ENCODE data around the gene UBAP2. TPM values are rescaled to one million over a fixed set of nuclear protein-coding genes. Genes with fewer than 3 reads are reported as not detected.
"Not testable (repeated sequence)": the region's sequence is repeated elsewhere in the genome, so short reads cannot be mapped to it uniquely, and the experiment has no call there.

UBAP2 gene
- total RNA-seq, 2 experiments from 2014 or later = 42.6 to 43.7 TPM

DNA sequence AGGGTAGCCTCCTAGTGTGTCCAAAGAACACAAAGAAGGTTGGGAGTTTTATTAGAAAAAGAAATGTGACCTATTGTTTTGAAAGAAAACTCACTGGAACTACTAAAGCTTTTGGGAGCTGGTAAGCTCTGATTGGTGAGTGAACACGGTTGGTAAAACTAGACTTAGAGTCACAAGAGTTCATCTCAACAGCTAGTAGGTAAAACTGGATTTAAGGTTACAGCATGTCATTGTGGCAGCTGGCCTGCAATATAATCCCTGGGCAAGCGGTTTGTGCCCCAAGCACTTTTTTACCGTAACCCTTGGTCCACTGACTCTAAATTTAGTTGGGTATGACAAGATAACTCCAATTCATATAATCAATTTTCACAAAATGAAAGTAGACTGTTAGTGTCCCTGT, 47.4 kb downstream of the UBAP2 start:
- POLR2A ChIA-PET = no interaction called here
- Mint-ChIP-seq H3K36me3 (ENCODE audit: low read depth) (peaks cover 22% of the 10 kb centered on the region), H3K4me3 (no peak overlapping the region), H3K27me3 (no peaks in the 10 kb centered on the region), H3K4me1 (no peaks in the 10 kb centered on the region), H3K9me3 (no peaks in the 10 kb centered on the region), H3K27ac (no peak overlapping the region)
- CTCF ChIA-PET = no interaction called here
- no peak for DNase-seq

DNA sequence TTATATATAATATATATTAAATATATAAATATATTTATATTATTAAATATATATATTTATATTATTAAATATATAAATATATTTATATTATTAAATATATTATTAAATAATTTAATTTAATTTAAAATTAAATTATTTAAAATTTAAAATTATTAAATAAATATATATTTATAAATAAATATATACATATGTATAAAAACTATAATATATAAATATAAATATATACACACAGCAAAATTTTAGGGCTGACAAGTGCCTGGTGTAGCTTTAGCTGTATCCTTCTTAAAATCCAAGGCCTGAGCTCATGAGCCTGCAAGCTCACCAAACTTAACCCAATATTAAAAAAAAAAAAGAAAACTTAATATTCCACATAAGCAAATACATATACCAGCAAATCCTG, 53.2 kb downstream of the UBAP2 start:
- Mint-ChIP-seq H3K36me3 (ENCODE audit: low read depth) (peaks cover 36% of the 10 kb centered on the region), H3K27ac (no peak overlapping the region), H3K27me3 (no peaks in the 10 kb centered on the region), H3K4me1 (peaks cover 3% of the 10 kb centered on the region), H3K4me3 (no peak overlapping the region), H3K9me3 (no peaks in the 10 kb centered on the region)
- ChIA-PET POLR2A (no interaction called here), CTCF (no interaction called here)
- DNase-seq = no peak

DNA sequence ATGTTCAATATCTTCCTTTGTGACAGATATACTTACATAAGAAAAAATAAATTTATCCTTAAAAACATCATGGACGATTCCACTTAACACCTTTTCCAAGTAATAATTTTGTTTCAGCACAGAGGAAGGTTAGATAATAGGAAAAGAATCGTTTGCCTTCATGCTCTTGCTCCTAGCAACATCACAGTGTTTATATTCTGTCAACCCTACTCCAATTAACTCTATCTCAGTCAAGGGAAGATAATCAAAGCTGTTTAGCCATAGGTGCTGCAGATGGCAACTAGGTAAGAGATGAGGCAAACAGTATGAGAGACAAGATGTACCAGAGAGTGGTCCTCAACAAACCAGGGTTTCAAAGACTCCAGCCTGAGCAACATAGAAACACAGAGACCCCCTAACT, 55.6 kb downstream of the UBAP2 start:
- no peak overlapping the region for H3K4me3 Mint-ChIP-seq
- H3K27me3 Mint-ChIP-seq = no peaks in the 10 kb centered on the region
- CTCF ChIA-PET = no interaction called here
- H3K4me1 Mint-ChIP-seq = peaks cover 19% of the 10 kb centered on the region
- no peak overlapping the region for H3K27ac Mint-ChIP-seq
- no peak for DNase-seq
- POLR2A ChIA-PET = no interaction called here
- peaks cover 46% of the 10 kb centered on the region for H3K36me3 Mint-ChIP-seq (ENCODE audit: low read depth)
- H3K9me3 Mint-ChIP-seq = no peaks in the 10 kb centered on the region

DNA sequence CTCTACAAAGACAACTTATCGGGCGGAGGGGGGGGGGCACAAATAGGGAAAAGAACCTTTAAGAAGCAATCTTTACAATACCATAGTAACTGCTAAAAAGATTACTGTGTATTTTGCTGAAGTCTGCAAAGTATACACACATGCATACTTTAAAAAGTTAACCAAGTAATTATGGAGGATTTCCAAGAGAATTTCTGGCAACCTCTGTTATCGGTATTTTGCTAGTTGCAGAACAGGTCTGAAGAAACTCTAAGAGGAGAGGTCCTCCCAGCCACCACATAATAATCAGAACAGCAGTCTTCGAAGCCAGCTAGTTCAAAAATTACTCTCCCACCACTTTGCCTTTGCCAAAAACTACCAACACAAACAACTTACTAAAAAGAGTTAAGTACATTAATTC, 56.1 kb downstream of the UBAP2 start:
- Mint-ChIP-seq H3K4me3 (no peak overlapping the region), H3K27me3 (no peaks in the 10 kb centered on the region), H3K4me1 (peaks cover 19% of the 10 kb centered on the region), H3K27ac (no peak overlapping the region), H3K9me3 (no peaks in the 10 kb centered on the region), H3K36me3 (ENCODE audit: low read depth) (peaks cover 45% of the 10 kb centered on the region)
- no peak for DNase-seq
- POLR2A ChIA-PET = no interaction called here
- CTCF ChIA-PET = interaction anchor here (0.7 kb wide), 1 partner anchor 10 kb away, joined by 3 read pairs; no protein-coding TSS in a partner anchor

DNA sequence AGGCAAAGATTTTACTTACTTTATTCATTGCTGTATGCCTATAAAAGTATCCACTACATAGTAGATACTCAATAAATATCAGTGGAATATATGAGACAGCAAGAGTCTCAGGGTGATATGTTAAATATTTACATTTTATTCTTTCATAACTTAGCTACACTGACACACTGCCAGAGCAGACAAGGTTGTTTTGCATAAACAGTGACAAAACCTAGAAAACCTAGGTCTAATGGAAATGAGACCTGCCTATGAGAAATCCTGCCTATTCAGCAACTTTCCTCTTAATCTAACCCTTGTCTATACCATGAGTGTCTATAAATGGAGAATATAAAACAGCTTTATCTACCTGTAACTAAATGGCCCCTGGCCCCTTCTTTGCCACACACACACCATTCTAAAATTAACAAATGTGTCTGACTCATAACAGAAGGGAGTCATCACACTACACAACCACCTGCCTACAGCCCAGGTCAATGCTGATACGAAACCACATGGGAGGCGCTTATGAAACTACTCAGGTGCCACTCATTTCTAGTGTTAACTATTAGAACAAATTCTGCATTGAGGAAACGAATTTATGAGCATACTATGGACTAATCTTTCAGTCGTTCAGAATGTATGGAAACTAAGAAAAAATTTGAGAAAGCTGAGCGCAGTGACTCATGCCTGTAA, 60.3 kb downstream of the UBAP2 start:
- H3K9me3 Mint-ChIP-seq = no peaks in the 10 kb centered on the region
- H3K36me3 Mint-ChIP-seq (ENCODE audit: low read depth) = peaks cover 41% of the 10 kb centered on the region
- peaks cover 19% of the 10 kb centered on the region for H3K4me1 Mint-ChIP-seq
- peak; percentile 39 for DNase-seq
- POLR2A ChIA-PET = interaction anchor here (2.1 kb wide), 1 partner anchor 61 kb away, joined by 4 read pairs; the partner anchor contains the start of gene UBAP2
- H3K27me3 Mint-ChIP-seq = no peaks in the 10 kb centered on the region
- H3K4me3 Mint-ChIP-seq = no peak overlapping the region
- peak overlapping the region; percentile 27 for H3K27ac Mint-ChIP-seq
- CTCF ChIA-PET = interaction anchor here (1.0 to 1.5 kb wide), 2 partner anchors 15 to 85 kb away, joined by 3 to 4 read pairs; no protein-coding TSS in a partner anchor

DNA sequence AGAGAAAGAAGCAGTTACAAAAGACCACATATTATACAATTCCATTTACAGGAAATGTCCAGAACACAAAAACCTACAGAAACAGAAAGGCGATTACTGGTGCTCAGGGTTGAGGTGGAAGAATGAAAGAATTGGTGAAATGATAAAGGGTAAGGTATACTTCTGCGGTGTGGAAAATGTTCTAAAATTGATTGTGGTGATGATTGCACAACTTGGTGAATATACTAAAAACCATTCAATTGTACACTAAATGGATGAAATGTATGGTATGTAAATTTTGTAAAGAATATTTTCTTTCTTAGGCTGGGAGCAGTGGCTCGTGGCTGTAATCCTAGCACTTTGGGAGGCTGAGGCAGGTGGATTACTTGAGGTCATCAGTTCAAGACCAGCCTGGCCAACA, 72.3 kb downstream of the UBAP2 start:
- Mint-ChIP-seq H3K27me3 (no peaks in the 10 kb centered on the region), H3K27ac (no peak overlapping the region), H3K4me3 (no peak overlapping the region), H3K4me1 (no peaks in the 10 kb centered on the region), H3K36me3 (ENCODE audit: low read depth) (peaks cover 34% of the 10 kb centered on the region), H3K9me3 (no peaks in the 10 kb centered on the region)
- DNase-seq = no peak
- ChIA-PET CTCF (no interaction called here), POLR2A (no interaction called here)

DNA sequence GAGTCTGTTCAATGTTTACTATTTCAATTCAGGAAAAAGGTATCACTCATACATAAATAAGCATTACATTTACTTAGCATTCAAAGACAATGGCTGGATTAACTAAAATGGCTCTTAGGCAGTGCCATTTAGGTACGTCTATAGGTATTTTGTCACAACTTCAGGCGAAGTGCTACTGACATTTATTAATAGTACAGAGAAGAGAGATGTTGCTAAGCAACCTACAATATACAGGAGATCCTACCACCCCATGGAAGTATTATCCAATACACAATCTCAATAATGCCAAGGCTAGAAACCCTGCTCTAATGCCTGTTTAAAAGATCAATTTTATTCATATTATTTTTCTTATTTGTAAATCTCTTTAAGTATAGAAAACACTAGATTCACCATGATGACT, 76.0 kb downstream of the UBAP2 start:
- Mint-ChIP-seq H3K4me1 (no peaks in the 10 kb centered on the region), H3K36me3 (ENCODE audit: low read depth) (peaks cover 45% of the 10 kb centered on the region), H3K4me3 (no peak overlapping the region), H3K27me3 (no peaks in the 10 kb centered on the region), H3K27ac (no peak overlapping the region), H3K9me3 (no peaks in the 10 kb centered on the region)
- CTCF ChIA-PET = interaction anchor here (1.0 kb wide), 1 partner anchor 15 kb away, joined by 3 read pairs; no protein-coding TSS in a partner anchor
- POLR2A ChIA-PET = interaction anchor here (1.2 kb wide), 1 partner anchor 76 kb away, joined by 3 read pairs; the partner anchor contains the start of gene UBAP2
- DNase-seq = no peak

DNA sequence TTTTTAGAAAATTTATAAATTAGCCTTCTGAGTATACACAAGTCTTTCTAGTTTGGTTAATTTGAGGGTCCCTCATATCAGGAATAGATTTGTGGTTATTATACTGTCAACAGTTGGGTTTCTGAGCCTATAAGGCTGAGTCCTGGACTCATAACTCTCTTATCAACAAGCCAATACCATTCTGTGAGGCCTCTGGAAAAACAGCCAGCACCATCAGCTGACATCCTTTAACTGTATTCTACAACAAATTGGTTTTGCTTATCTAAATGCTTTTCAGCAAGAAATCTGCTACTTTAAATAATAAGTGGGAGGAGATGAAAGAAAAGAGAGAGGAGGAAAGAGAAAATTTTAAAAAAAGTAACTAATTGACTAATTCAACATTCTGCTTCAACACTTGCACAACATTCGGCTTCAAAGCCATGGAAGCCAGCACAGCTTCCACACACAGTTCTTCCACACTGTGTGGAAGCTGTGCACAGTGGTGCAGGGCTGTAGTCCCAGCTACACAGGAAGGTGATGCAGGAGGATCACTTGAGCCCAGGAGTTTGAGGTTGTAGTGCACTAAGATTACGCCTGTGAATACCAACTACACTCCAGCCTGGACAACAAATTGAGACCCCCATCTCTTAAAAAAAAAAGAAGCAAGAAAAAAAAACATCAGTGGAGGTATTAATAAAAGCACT, 84.5 kb downstream of the UBAP2 start:
- no peak for DNase-seq
- no peak overlapping the region for H3K4me3 Mint-ChIP-seq
- no peak overlapping the region for H3K27ac Mint-ChIP-seq
- H3K27me3 Mint-ChIP-seq = no peaks in the 10 kb centered on the region
- POLR2A ChIA-PET = interaction anchor here (1.4 kb wide), 1 partner anchor 84 kb away, joined by 3 read pairs; the partner anchor contains the start of gene UBAP2
- CTCF ChIA-PET = no interaction called here
- peaks cover 32% of the 10 kb centered on the region for H3K36me3 Mint-ChIP-seq (ENCODE audit: low read depth)
- H3K9me3 Mint-ChIP-seq = no peaks in the 10 kb centered on the region
- H3K4me1 Mint-ChIP-seq = no peaks in the 10 kb centered on the region

DNA sequence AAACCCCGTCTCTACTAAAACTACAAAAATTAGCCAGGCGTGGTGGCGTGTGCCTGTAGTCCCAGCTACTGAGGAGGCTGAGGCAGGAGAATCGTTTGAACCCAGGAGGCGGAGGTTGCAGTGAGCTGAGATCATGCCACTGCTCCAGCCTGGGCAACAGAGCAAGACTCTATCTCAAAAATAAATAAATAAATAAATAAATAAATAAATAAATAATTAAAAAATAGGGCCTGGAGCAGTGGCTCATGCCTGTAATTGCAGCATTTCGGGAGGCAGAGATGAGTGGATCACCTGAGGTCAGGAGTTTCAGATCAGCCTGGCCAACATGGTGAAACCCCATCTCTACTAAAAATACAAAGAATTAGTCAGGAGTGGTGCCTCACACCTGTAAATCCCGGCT, 86.2 kb downstream of the UBAP2 start:
- H3K9me3 Mint-ChIP-seq, H3K27ac Mint-ChIP-seq, H3K27me3 Mint-ChIP-seq, CTCF ChIA-PET, POLR2A ChIA-PET, H3K4me3 Mint-ChIP-seq, DNase-seq, H3K4me1 Mint-ChIP-seq: not testable (repeated sequence)
- peaks cover 29% of the 10 kb centered on the region for H3K36me3 Mint-ChIP-seq (ENCODE audit: low read depth)

DNA sequence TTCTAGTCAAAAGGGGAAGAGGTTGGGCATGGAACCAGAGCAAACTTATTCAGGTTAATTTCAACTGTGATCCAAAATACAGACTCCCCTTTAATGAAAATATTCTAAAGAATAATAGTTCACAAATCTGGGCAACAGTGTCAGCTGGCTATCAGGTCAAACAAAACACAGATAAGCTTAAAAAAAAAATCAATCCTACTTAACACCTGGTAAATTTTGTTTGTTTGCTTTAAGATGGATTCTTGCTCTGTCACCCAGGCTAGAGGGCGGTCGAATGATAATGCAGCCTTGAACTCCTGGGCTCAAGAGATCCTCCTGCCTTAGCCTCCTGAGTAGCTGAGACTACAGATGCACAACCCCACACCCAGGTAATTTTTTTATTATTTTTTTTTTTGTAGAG, 89.0 kb downstream of the UBAP2 start:
- H3K36me3 Mint-ChIP-seq (ENCODE audit: low read depth) = peaks cover 38% of the 10 kb centered on the region
- H3K4me1 Mint-ChIP-seq = peaks cover 2% of the 10 kb centered on the region
- CTCF ChIA-PET = no interaction called here
- H3K27ac Mint-ChIP-seq = no peak overlapping the region
- DNase-seq = no peak
- no peak overlapping the region for H3K4me3 Mint-ChIP-seq
- no peaks in the 10 kb centered on the region for H3K27me3 Mint-ChIP-seq
- no peaks in the 10 kb centered on the region for H3K9me3 Mint-ChIP-seq
- POLR2A ChIA-PET = no interaction called here

DNA sequence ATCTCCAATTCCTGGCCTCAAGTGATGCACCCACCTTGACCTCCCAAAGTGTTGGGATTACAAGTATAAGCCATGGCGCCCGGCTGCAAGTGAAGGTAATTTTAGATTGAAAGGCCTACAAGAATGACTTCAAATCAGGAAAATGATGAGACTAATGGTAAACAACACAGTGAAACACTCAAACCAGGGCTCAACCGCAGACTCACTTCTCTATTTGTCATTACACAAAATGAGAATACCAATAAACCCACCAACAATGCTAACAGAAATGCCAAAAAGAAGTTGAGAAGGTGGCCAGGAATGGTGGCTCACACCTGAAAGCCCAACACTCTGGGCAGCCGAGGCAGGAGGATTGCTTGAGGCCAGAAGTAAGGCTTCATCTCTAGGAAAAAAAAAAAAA, 92.1 kb downstream of the UBAP2 start:
- H3K27ac Mint-ChIP-seq = no peak overlapping the region
- H3K4me3 Mint-ChIP-seq = no peak overlapping the region
- H3K4me1 Mint-ChIP-seq = peaks cover 2% of the 10 kb centered on the region
- DNase-seq = no peak
- H3K36me3 Mint-ChIP-seq (ENCODE audit: low read depth) = peaks cover 49% of the 10 kb centered on the region
- H3K9me3 Mint-ChIP-seq = no peaks in the 10 kb centered on the region
- ChIA-PET POLR2A (no interaction called here), CTCF (no interaction called here)
- no peaks in the 10 kb centered on the region for H3K27me3 Mint-ChIP-seq

DNA sequence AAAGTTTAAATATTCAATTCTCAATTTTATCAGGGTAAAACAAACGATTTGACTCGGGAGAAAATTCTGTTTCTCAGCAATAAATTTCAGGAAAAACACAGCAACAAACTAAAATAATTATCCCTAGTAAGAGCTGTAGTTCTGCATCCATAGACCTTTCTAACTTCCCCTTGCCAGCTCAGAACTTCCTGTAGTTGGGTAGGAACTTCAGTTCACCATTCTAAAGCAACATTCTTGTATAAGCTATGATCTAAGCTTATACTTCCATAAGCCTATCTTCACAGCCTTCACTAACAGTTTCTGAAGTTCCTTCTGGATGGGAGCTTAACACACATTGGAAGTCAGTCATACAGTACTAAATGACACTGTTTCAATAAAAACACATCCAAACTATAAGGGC, 96.6 kb downstream of the UBAP2 start:
- Mint-ChIP-seq H3K9me3 (no peaks in the 10 kb centered on the region), H3K4me1 (peaks cover 2% of the 10 kb centered on the region), H3K4me3 (no peak overlapping the region), H3K36me3 (ENCODE audit: low read depth) (peaks cover 52% of the 10 kb centered on the region), H3K27ac (no peak overlapping the region), H3K27me3 (no peaks in the 10 kb centered on the region)
- CTCF ChIA-PET = interaction anchor here (0.8 to 1.7 kb wide), 2 partner anchors 12 to 122 kb away, joined by 3 to 8 read pairs; no protein-coding TSS in a partner anchor
- POLR2A ChIA-PET = no interaction called here
- no peak for DNase-seq

DNA sequence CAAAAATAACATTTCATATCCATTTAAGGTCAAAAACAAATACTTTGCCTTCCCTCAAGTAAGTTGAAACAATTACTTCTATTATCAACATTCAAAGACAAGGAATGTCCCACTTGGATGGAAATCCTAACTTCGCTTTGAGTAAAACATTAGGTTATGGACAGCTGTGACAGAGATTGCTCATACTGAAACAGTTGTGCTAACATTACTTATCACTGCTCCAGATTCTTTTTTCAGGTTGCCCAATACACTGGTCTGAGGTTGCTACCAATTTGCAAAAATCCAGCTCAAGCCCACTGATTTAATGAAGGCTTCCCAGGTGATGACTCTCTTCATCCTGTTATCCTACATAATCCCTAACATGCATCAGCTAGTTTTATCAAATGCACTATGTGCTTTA, 98.3 kb downstream of the UBAP2 start:
- POLR2A ChIA-PET = no interaction called here
- H3K4me3 Mint-ChIP-seq = no peak overlapping the region
- no peak for DNase-seq
- H3K27me3 Mint-ChIP-seq = no peaks in the 10 kb centered on the region
- CTCF ChIA-PET = no interaction called here
- H3K27ac Mint-ChIP-seq = no peak overlapping the region
- peaks cover 47% of the 10 kb centered on the region for H3K36me3 Mint-ChIP-seq (ENCODE audit: low read depth)
- peaks cover 2% of the 10 kb centered on the region for H3K4me1 Mint-ChIP-seq
- H3K9me3 Mint-ChIP-seq = no peaks in the 10 kb centered on the region
